IPS DF 6.9 (cell line): ENCODE measurements around the gene IFNB1.

Experiments
- DNase-seq: peaks from one replicate; pipeline ENCODE4 v3.0.0-alpha.2; 2013; ENCODE audit warnings: low read depth, low spot score
- H3K27ac ChIP-seq: one replicate; pipeline ENCODE4 v1.5.1; 2013; ENCODE audit warnings: low read length, control low read depth
- H3K27me3 ChIP-seq: 2 replicates; pipeline ENCODE4 v1.6.1; 2013; ENCODE audit warnings: mild to moderate bottlenecking, low read length; ENCODE audit not compliant: control insufficient read depth, insufficient read depth
- H3K36me3 ChIP-seq: 2 replicates; pipeline ENCODE4 v1.6.1; 2013; ENCODE audit warnings: low read length; ENCODE audit not compliant: control insufficient read depth, insufficient read depth
- H3K4me1 ChIP-seq: 2 replicates; pipeline ENCODE4 v1.6.1; 2013; ENCODE audit warnings: low read length; ENCODE audit not compliant: control insufficient read depth, insufficient read depth
- H3K4me3 ChIP-seq: 2 replicates; pipeline ENCODE4 v1.5.1; 2013; ENCODE audit warnings: mild to moderate bottlenecking, low read length
- H3K9me3 ChIP-seq: 2 replicates; pipeline ENCODE4 v1.6.1; 2013; ENCODE audit warnings: low read length, inconsistent platforms; ENCODE audit not compliant: control insufficient read depth, insufficient read depth
- WGBS: extraction: QIAGEN DNeasy Blood & Tissue Kit; methylation state at CpG from one replicate; pipeline ENCODE4 v1.1.7; 2013; ENCODE audit warnings: mixed read lengths, missing lambda C conversion rate; ENCODE audit not compliant: insufficient read length, insufficient coverage; 5-methylcytosine and 5-hydroxymethylcytosine counted together

Gene IFNB1

GRCh38 chr9:21096172-21096900 is 18.6 kb upstream of the IFNB1 start:
- Histone ChIP-seq H3K4me3 (no peak overlapping the region), H3K27ac (no peak overlapping the region), H3K27me3 (no peaks in the 10 kb centered on the region), H3K9me3 (no peaks in the 10 kb centered on the region), H3K4me1 (no peaks in the 10 kb centered on the region), H3K36me3 (no peaks in the 10 kb centered on the region)
- 100% methylated on average over 2 of the region's 6 CpGs for WGBS
- DNase-seq, result no peak

DNA sequence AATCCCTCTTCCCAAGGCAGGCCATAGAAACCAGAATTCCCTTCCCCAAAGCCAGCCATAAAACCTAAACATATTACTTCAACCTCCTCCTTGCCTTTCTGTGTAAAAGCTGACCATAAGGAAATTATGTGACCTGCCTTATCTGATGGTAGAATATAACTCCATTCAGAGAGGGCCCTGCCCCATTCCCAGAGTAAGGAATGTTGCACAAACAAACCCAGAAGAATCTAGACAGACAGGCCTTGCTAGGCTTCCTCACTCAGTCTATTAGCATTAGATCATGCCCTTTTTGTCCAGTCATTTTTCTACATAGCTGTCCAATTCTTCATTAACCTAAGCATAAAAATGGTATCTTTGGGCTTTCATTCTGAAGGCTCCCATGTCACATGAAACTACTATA is 17.8 kb upstream of the IFNB1 start:
- Histone ChIP-seq H3K4me1 (no peaks in the 10 kb centered on the region), H3K27me3 (no peaks in the 10 kb centered on the region), H3K4me3 (no peak overlapping the region), H3K27ac (no peak overlapping the region), H3K9me3 (no peaks in the 10 kb centered on the region), H3K36me3 (no peaks in the 10 kb centered on the region)
- no peak for DNase-seq

GRCh38 chr9:21086538-21086937 is 8.8 kb upstream of the IFNB1 start:
- no peaks in the 10 kb centered on the region for H3K9me3 ChIP-seq
- H3K36me3 ChIP-seq, result no peaks in the 10 kb centered on the region
- no peak for DNase-seq
- no peak overlapping the region for H3K4me3 ChIP-seq
- no peaks in the 10 kb centered on the region for H3K4me1 ChIP-seq
- no CpG with 5 or more reads among the region's 1 CpG for WGBS
- H3K27me3 ChIP-seq, result no peaks in the 10 kb centered on the region
- H3K27ac ChIP-seq, result no peak overlapping the region

DNA sequence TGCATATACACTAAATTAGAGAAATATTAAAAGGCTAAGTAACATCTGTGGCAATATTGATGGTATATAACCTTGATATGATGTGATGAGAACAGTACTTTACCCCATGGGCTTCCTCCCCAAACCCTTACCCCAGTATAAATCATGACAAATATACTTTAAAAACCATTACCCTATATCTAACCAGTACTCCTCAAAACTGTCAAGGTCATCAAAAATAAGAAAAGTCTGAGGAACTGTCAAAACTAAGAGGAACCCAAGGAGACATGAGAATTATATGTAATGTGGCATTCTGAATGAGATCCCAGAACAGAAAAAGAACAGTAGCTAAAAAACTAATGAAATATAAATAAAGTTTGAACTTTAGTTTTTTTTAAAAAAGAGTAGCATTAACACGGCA is 7.3 kb upstream of the IFNB1 start:
- H3K4me3 ChIP-seq, result no peak overlapping the region
- no peak overlapping the region for H3K27ac ChIP-seq
- no peaks in the 10 kb centered on the region for H3K36me3 ChIP-seq
- no peaks in the 10 kb centered on the region for H3K4me1 ChIP-seq
- H3K9me3 ChIP-seq, result no peaks in the 10 kb centered on the region
- DNase-seq, result no peak
- WGBS, result no CpG with 5 or more reads among the region's 1 CpG
- H3K27me3 ChIP-seq, result no peaks in the 10 kb centered on the region

DNA sequence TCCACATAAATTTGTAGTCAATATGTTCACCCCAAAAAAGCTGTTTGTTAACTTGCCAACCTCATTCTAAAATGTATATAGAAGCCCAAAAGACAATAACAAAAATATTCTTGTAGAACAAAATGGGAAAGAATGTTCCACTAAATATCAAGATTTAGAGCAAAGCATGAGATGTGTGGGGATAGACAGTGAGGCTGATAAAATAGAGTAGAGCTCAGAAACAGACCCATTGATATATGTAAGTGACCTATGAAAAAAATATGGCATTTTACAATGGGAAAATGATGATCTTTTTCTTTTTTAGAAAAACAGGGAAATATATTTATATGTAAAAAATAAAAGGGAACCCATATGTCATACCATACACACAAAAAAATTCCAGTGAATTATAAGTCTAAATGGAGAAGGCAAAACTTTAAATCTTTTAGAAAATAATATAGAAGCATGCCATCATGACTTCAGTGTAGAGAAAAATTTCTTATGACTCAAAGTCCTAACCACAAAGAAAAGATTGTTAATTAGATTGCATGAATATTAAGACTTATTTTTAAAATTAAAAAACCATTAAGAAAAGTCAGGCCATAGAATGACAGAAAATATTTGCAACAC is 6.6 kb upstream of the IFNB1 start:
- H3K9me3 ChIP-seq, result no peaks in the 10 kb centered on the region
- H3K27ac ChIP-seq, result no peak overlapping the region
- no peaks in the 10 kb centered on the region for H3K4me1 ChIP-seq
- no peaks in the 10 kb centered on the region for H3K27me3 ChIP-seq
- no peak for DNase-seq
- no peak overlapping the region for H3K4me3 ChIP-seq
- H3K36me3 ChIP-seq, result no peaks in the 10 kb centered on the region

DNA sequence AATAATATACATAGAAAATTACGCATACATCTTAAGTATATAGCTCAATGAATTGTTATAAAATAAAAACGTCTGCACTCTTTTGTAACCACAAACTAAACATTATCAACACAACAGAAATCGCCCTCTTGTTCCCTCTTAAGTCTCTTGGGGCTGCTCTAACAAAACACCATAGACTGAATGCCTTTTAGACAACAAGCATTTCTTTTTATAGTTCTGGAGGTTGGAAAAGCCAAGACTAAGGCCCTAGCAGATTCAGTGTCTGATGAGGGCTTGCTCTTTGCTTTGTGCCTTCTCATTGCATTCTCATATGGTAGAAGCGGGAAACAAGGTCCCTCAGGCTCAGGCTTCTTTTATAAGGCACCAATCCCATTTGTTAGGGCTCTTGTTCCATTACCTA is 4.9 kb upstream of the IFNB1 start:
- no peak for DNase-seq
- Histone ChIP-seq H3K4me3 (no peak overlapping the region), H3K9me3 (no peaks in the 10 kb centered on the region), H3K36me3 (no peaks in the 10 kb centered on the region), H3K4me1 (no peaks in the 10 kb centered on the region), H3K27ac (no peak overlapping the region), H3K27me3 (no peaks in the 10 kb centered on the region)
- WGBS, result 100% methylated on average over 2 of the region's 4 CpGs

- Histone ChIP-seq H3K9me3 (no peaks in the 10 kb centered on the region), H3K27ac (no peak overlapping the region)
- WGBS, result no CpG with 5 or more reads among the region's 4 CpGs
Measured at GRCh38 chr9:21081999-21082398, 4.3 kb upstream of the IFNB1 start.

GRCh38 chr9:21081451-21081850 is 3.7 kb upstream of the IFNB1 start:
- DNase-seq, result no peak
- no peaks in the 10 kb centered on the region for H3K4me1 ChIP-seq
- H3K9me3 ChIP-seq, result no peaks in the 10 kb centered on the region
- no peaks in the 10 kb centered on the region for H3K27me3 ChIP-seq
- WGBS, result no CpG with 5 or more reads among the region's 2 CpGs
- no peak overlapping the region for H3K4me3 ChIP-seq
- no peak overlapping the region for H3K27ac ChIP-seq
- no peaks in the 10 kb centered on the region for H3K36me3 ChIP-seq

More at GRCh38 chr9:21081999-21082398, 4.3 kb upstream of the IFNB1 start:
- Histone ChIP-seq H3K36me3 (no peaks in the 10 kb centered on the region), H3K4me3 (no peak overlapping the region), H3K4me1 (no peaks in the 10 kb centered on the region), H3K27me3 (no peaks in the 10 kb centered on the region)
- no peak for DNase-seq

DNA sequence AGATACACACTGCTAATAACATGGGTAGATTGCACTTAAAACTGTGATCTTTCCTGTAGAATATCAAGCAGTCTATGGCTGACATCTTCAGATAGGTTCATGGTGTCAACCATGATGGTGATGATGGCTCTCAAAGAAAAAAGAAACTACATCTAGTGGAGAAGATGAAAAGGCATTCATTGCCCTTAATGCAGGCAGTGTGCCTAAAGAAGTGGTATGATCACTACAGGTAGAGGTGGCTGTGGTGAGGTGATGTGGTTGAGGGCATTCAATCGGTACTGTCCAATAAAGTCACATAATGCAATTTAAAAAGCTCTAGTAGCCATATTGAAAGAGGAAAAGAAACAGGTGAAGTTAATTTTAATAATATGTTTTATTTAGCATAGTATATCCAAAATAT is 3.1 kb upstream of the IFNB1 start:
- no peaks in the 10 kb centered on the region for H3K4me1 ChIP-seq
- WGBS, result no CpG with 5 or more reads among the region's 1 CpG
- no peak overlapping the region for H3K4me3 ChIP-seq
- no peaks in the 10 kb centered on the region for H3K27me3 ChIP-seq
- no peak overlapping the region for H3K27ac ChIP-seq
- DNase-seq, result no peak
- H3K36me3 ChIP-seq, result no peaks in the 10 kb centered on the region
- H3K9me3 ChIP-seq, result no peaks in the 10 kb centered on the region

DNA sequence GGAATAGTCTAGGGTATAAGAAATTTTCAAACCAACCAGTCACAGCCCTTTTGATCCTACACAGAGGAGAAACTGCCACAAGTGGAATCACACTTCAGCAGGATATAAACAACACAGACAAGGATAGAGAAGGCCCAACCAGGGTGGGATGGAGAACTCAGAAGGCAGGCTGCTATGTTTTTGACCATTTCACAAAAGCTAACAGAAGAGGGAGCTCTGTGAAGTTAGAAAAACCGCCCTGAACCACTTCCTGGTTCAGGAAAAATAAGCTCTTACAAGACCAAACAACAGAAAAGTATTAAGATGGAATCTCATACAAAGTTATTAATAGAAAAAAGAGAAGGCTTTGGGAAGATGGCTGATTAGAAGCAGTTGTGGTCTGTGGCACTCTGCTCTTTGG is 960 bp upstream of the IFNB1 start:
- Histone ChIP-seq H3K27ac (no peak overlapping the region), H3K9me3 (no peaks in the 10 kb centered on the region), H3K4me1 (peaks cover 1% of the 10 kb centered on the region; the same call in 1 of the 2 replicates), H3K36me3 (no peaks in the 10 kb centered on the region), H3K27me3 (no peaks in the 10 kb centered on the region), H3K4me3 (no peak overlapping the region)
- no peak for DNase-seq
- no CpG with 5 or more reads among the region's 1 CpG for WGBS

GRCh38 chr9:21075484-21075883 is 2.3 kb downstream of the IFNB1 start:
- Histone ChIP-seq H3K27ac (no peak overlapping the region), H3K36me3 (no peaks in the 10 kb centered on the region), H3K4me1 (peaks cover 1% of the 10 kb centered on the region; the same call in 1 of the 2 replicates), H3K4me3 (no peak overlapping the region), H3K9me3 (no peaks in the 10 kb centered on the region), H3K27me3 (no peaks in the 10 kb centered on the region)
- WGBS, result no CpG with 5 or more reads among the region's 3 CpGs
- DNase-seq, result no peak
